A549 (cell line): Measurements from ENCODE around the gene CBFA2T3. TPM values are rescaled to one million over a fixed set of nuclear protein-coding genes. Genes with fewer than 3 reads are reported as not detected.

Experiments used
- ATAC-seq, 2 experiments: fragments of 200-7000 bp in 1 of 2; fragments of >200 bp in 1 of 2; cut with Nextera tagmentation in 1 of 2; cut with Tn5 transposase in 1 of 2; 3 replicates each; pipeline versions ENCODE4 v1.8.0 to v1.9.1; 2018 to 2020; ENCODE audit warnings: mild to moderate bottlenecking in 1 of 2, moderate library complexity in 1 of 2
- CTCF ChIA-PET: fragments of 300-600 bp; sonication (Branson Sonifier 250); formaldehyde crosslinking; extraction: SDS; loops from one replicate; lab custom pipeline; 2021; ENCODE audit warnings: antibody characterized with exemption, inconsistent platforms; lab: Yijun Ruan, JAX
- POLR2A ChIA-PET: fragments of 350-600 bp; formaldehyde crosslinking; extraction: SDS; loops from one replicate; lab custom pipeline; 2021; ENCODE audit warnings: antibody characterized with exemption, inconsistent platforms; lab: Yijun Ruan, JAX
- DNase-seq, 2 experiments: peaks; one replicate each; pipeline versions ENCODE4 v3.0.0 to v3.0.0-alpha.2; 2011 to 2016; ENCODE audit warnings: low read depth in 1 of 2, low spot score in 1 of 2
- FAIRE-seq: peaks from 2 replicates; lab custom pipeline; 2011; peaks lifted over from hg19 to GRCh38; lab: Jason Lieb, UNC
- H3K27ac ChIP-seq, 2 experiments: fragments of >200 bp; sonication (Bioruptor Twin); formaldehyde crosslinking; 3 replicates each; pipeline ENCODE4 v1.5.1; 2016 to 2017
- H3K4me1 ChIP-seq: fragments of >200 bp; sonication (Bioruptor Twin); formaldehyde crosslinking; 3 replicates; pipeline ENCODE4 v1.6.1; 2016
- H3K4me2 ChIP-seq: fragments of >200 bp; sonication (Bioruptor Twin); formaldehyde crosslinking; 3 replicates; pipeline ENCODE4 v1.6.1; 2016
- H3K4me3 ChIP-seq: fragments of >200 bp; sonication (Bioruptor Twin); formaldehyde crosslinking; 3 replicates; pipeline ENCODE4 v1.5.1; 2016
- H3K9me3 ChIP-seq: fragments of >200 bp; sonication (Bioruptor Twin); formaldehyde crosslinking; 3 replicates; pipeline ENCODE4 v1.6.1; 2016
- CBX2 ChIP-seq: fragments of 200-600 bp; sonication (generic); IDR thresholded peaks from 2 replicates; pipeline ENCODE4 v1.6.1; 2016; ENCODE audit warnings: low read depth, mild to moderate bottlenecking, borderline replicate concordance
- CBX8 ChIP-seq: fragments of 200-600 bp; sonication (generic); IDR thresholded peaks from 2 replicates; pipeline ENCODE4 v1.6.1; 2016
- EHF ChIP-seq: fragments of 250-450 bp; sonication (Bioruptor Pico); IDR thresholded peaks from 2 replicates; pipeline ENCODE4 v1.5.0; 2020; ENCODE audit warnings: mild to moderate bottlenecking
- EHMT2 ChIP-seq: fragments of 200-600 bp; sonication (generic); IDR thresholded peaks from 2 replicates; pipeline ENCODE4 v1.6.1; 2016; ENCODE audit warnings: antibody characterized with exemption, low read depth, mild to moderate bottlenecking, moderate library complexity
- ELK1 ChIP-seq: fragments of 150-350 bp; IDR thresholded peaks from 2 replicates; pipeline ENCODE4 v1.6.1; 2014; ENCODE audit warnings: low read depth, mild to moderate bottlenecking, low read length
- EP300 ChIP-seq, 2 experiments: fragments of >200 bp; sonication (Bioruptor Twin); formaldehyde crosslinking; IDR thresholded peaks; 2 replicates in 1 of 2; 3 replicates in 1 of 2; pipeline ENCODE4 v1.6.1; 2016 to 2017
- FOSB ChIP-seq: fragments of 250-450 bp; sonication (Bioruptor Pico); IDR thresholded peaks from 2 replicates; pipeline ENCODE4 v1.5.0; 2020; ENCODE audit warnings: mild to moderate bottlenecking, moderate library complexity
- GATA3 ChIP-seq: IDR thresholded peaks from 2 replicates; pipeline ENCODE4 v1.6.1; 2012; ENCODE audit warnings: borderline replicate concordance
- HDAC2 ChIP-seq: fragments of 200-600 bp; sonication (generic); IDR thresholded peaks from 2 replicates; pipeline ENCODE4 v1.6.1; 2016
- HES2 ChIP-seq: fragments of >200 bp; sonication (Bioruptor Twin); formaldehyde crosslinking; IDR thresholded peaks from 2 replicates; pipeline ENCODE4 v1.6.1; 2016
- HEYL ChIP-seq: fragments of 250-450 bp; sonication (Bioruptor Pico); IDR thresholded peaks from 2 replicates; pipeline ENCODE4 v1.8.0; 2021; ENCODE audit warnings: mild to moderate bottlenecking, moderate library complexity
- HOXB13 ChIP-seq: fragments of 250-450 bp; sonication (Bioruptor Pico); IDR thresholded peaks from 2 replicates; pipeline ENCODE4 v1.5.0; 2020; ENCODE audit warnings: low read depth, mild to moderate bottlenecking, moderate library complexity
- JUN ChIP-seq, 2 experiments: fragments of >200 bp; sonication (Bioruptor Twin); formaldehyde crosslinking; IDR thresholded peaks; 2 replicates in 1 of 2; 3 replicates in 1 of 2; pipeline ENCODE4 v1.6.1; 2016 to 2017
- KDM5A ChIP-seq: fragments of 200-600 bp; sonication (generic); IDR thresholded peaks from 2 replicates; pipeline ENCODE4 v1.6.1; 2016; ENCODE audit warnings: antibody characterized with exemption, mild to moderate bottlenecking
- MAFK ChIP-seq: fragments of 450-650 bp; IDR thresholded peaks from 2 replicates; pipeline ENCODE4 v1.6.1; 2014; ENCODE audit not compliant: partially characterized antibody
- MAX ChIP-seq: IDR thresholded peaks from 2 replicates; pipeline ENCODE4 v1.6.1; 2012
- MAZ ChIP-seq: fragments of 150-350 bp; IDR thresholded peaks from 2 replicates; pipeline ENCODE4 v1.6.1; 2014; ENCODE audit warnings: antibody characterized with exemption, low read depth, low read length, borderline replicate concordance
- NPAS2 ChIP-seq: fragments of 250-450 bp; sonication (Bioruptor Pico); IDR thresholded peaks from 2 replicates; pipeline ENCODE4 v1.8.0; 2022; ENCODE audit warnings: mild to moderate bottlenecking, moderate library complexity, borderline replicate concordance
- NR3C1 ChIP-seq: fragments of >200 bp; sonication (Bioruptor Twin); formaldehyde crosslinking; IDR thresholded peaks from 3 replicates; pipeline ENCODE4 v1.6.1; 2017
- RAD21 ChIP-seq, 2 experiments: fragments of >200 bp in 1 of 2; sonication (Bioruptor Twin) in 1 of 2; formaldehyde crosslinking in 1 of 2; IDR thresholded peaks in 1 of 2; conservative IDR thresholded peaks in 1 of 2; 2 replicates in 1 of 2; 3 replicates in 1 of 2; pipeline ENCODE4 v1.6.1; 2012 to 2018; ENCODE audit warnings: inconsistent platforms in 1 of 2
- RCOR1 ChIP-seq: fragments of 150-350 bp; IDR thresholded peaks from 2 replicates; pipeline ENCODE4 v1.6.1; 2014; ENCODE audit warnings: antibody characterized with exemption, low read length, low read depth
- RNF2 ChIP-seq: fragments of 200-600 bp; sonication (generic); IDR thresholded peaks from 2 replicates; pipeline ENCODE4 v1.6.1; 2016; ENCODE audit warnings: low read depth, mild to moderate bottlenecking, antibody characterized with exemption, moderate library complexity, borderline replicate concordance
- SREBF2 ChIP-seq: fragments of 450-650 bp; IDR thresholded peaks from 2 replicates; pipeline ENCODE4 v1.6.1; 2014; ENCODE audit warnings: mild to moderate bottlenecking, moderate library complexity
- TFCP2L1 ChIP-seq: fragments of 250-450 bp; sonication (Bioruptor Pico); IDR thresholded peaks from 2 replicates; pipeline ENCODE4 v1.5.0; 2021; ENCODE audit warnings: mild to moderate bottlenecking
- TP53 ChIP-seq: fragments of 250-450 bp; sonication (Bioruptor Pico); IDR thresholded peaks from 2 replicates; pipeline ENCODE4 v1.5.0; 2021; ENCODE audit warnings: mild to moderate bottlenecking, moderate library complexity
- ZC3H11A ChIP-seq: fragments of 450-650 bp; IDR thresholded peaks from 2 replicates; pipeline ENCODE4 v1.6.1; 2014; ENCODE audit warnings: antibody characterized with exemption, mild to moderate bottlenecking
- ZFP36 ChIP-seq: fragments of 450-650 bp; IDR thresholded peaks from 2 replicates; pipeline ENCODE4 v1.6.1; 2014; ENCODE audit warnings: borderline replicate concordance; ENCODE audit not compliant: partially characterized antibody
- WGBS: methylation state at CpG from one replicate; pipeline ENCODE4 v1.1.6; 2017; ENCODE audit errors: missing lambda C conversion rate; 5-methylcytosine and 5-hydroxymethylcytosine counted together
- polyA plus RNA-seq, 4 experiments: library from polyadenylated mRNA; depleted of rRNA in 3 of 4; stranded (reverse); fragments of >200 nt; fragmentation: RNase III in 1 of 4; extraction: RNeasy Plus Mini Kit Qiagen cat#74134 plus additional on column Dnase treatment in 1 of 4; gene quantifications; 2 replicates in 3 of 4; 3 replicates in 1 of 4; pipeline ENCODE4 v1.2.3, GENCODE V29; 2011 to 2017

Gene CBFA2T3
- polyA plus RNA-seq, 2 of the 4 experiments (the other 2 are of a cell fraction): 0.08 TPM; not detected in 1

GRCh38 chr16:88992351-88993165 is 15.6 kb upstream of the CBFA2T3 start:
- Histone ChIP-seq H3K27ac (no peak overlapping the region), H3K4me2 (no peak overlapping the region), H3K4me3 (no peak overlapping the region)
- ChIA-PET POLR2A (no interaction called here), CTCF (no interaction called here)
- FAIRE-seq: no peak
- ATAC-seq: no peak
- DNase-seq: no peak
- TF ChIP-seq ZFP36 (no peak), RCOR1 (no peak), MAX (no peak), HEYL (CRISPR knock-in tag) (no peak), JUN (IDR thresholded peaks at IDR 0.05) (no peak), KDM5A (no peak), EHMT2 (no peak)
- TF ChIP-seq, all 56 proteins: peak for 0
- WGBS: 68% methylated on average over 21 of the region's 36 CpGs
- peaks cover 8% of the 10 kb centered on the region for H3K9me3 ChIP-seq
- H3K4me1 ChIP-seq: no peaks in the 10 kb centered on the region

- FAIRE-seq: no peak
- H3K4me1 ChIP-seq: no peaks in the 10 kb centered on the region
- 45% methylated on average over 19 of the region's 19 CpGs for WGBS
- TF ChIP-seq NPAS2 (CRISPR knock-in tag) (no peak), ZC3H11A (no peak), HOXB13 (CRISPR knock-in tag) (no peak), EHF (CRISPR knock-in tag) (no peak), MAFK (no peak), MAZ (no peak)
- H3K4me3 ChIP-seq: no peak overlapping the region
- CTCF ChIA-PET: interaction anchor here (1.1 kb wide), 1 partner anchor 76 kb away, joined by 3 read pairs; no protein-coding TSS in a partner anchor
- DNase-seq: no peak
- H3K9me3 ChIP-seq: peaks cover 1% of the 10 kb centered on the region; the same call in 2 of the 3 replicates
- no peak for ATAC-seq
- POLR2A ChIA-PET: no interaction called here
- no peak overlapping the region for H3K27ac ChIP-seq
- no peak overlapping the region for H3K4me2 ChIP-seq
Measured at GRCh38 chr16:88991813-88992350, 14.9 kb upstream of the CBFA2T3 start.

- ChIA-PET POLR2A (no interaction called here), CTCF (no interaction called here)
- no peak overlapping the region for H3K4me2 ChIP-seq
- H3K9me3 ChIP-seq: no peaks in the 10 kb centered on the region
- ATAC-seq: no peak
- no peak for DNase-seq
- no peak for TF ChIP-seq CBX2
- peak; percentile 57 for TF ChIP-seq ZFP36
- WGBS: 61% methylated on average over 18 of the region's 26 CpGs
- no peak overlapping the region for H3K4me3 ChIP-seq
- H3K4me1 ChIP-seq: no peaks in the 10 kb centered on the region
- no peak overlapping the region for H3K27ac ChIP-seq
- FAIRE-seq: no peak
Measured at GRCh38 chr16:88989852-88990547, 13.0 kb upstream of the CBFA2T3 start.

- 74% methylated on average over 18 of the region's 44 CpGs for WGBS
- FAIRE-seq: no peak
- DNase-seq: no peak
- Histone ChIP-seq H3K4me3 (no peak overlapping the region), H3K4me1 (no peaks in the 10 kb centered on the region), H3K9me3 (no peaks in the 10 kb centered on the region), H3K4me2 (no peak overlapping the region), H3K27ac (no peak overlapping the region)
- ATAC-seq: no peak
- ChIA-PET CTCF (no interaction called here), POLR2A (no interaction called here)
- TF ChIP-seq RNF2 (no peak), FOSB (CRISPR knock-in tag) (no peak), TFCP2L1 (CRISPR knock-in tag) (no peak), HES2 (no peak), EHMT2 (no peak), EP300 (IDR thresholded peaks at IDR 0.05) (no peak), SREBF2 (no peak), HDAC2 (no peak), ELK1 (no peak), EHF (CRISPR knock-in tag) (no peak), CBX2 (no peak), HEYL (CRISPR knock-in tag) (no peak), RAD21 (conservative IDR thresholded peaks at IDR 0.05 in 1 of 2, IDR thresholded peaks at IDR 0.05 in 1 of 2) (no peak), TP53 (CRISPR knock-in tag) (no peak), HOXB13 (CRISPR knock-in tag) (no peak), NR3C1 (no peak), GATA3 (no peak), CBX8 (no peak)
Measured at GRCh38 chr16:88988980-88989811, 12.2 kb upstream of the CBFA2T3 start.
